ENCODE results near the gene NBEAL2.

- TF ChIP-seq POLR2A (IDR thresholded peaks at IDR 0.05): no peak
- TF ChIP-seq, protein P1, sequence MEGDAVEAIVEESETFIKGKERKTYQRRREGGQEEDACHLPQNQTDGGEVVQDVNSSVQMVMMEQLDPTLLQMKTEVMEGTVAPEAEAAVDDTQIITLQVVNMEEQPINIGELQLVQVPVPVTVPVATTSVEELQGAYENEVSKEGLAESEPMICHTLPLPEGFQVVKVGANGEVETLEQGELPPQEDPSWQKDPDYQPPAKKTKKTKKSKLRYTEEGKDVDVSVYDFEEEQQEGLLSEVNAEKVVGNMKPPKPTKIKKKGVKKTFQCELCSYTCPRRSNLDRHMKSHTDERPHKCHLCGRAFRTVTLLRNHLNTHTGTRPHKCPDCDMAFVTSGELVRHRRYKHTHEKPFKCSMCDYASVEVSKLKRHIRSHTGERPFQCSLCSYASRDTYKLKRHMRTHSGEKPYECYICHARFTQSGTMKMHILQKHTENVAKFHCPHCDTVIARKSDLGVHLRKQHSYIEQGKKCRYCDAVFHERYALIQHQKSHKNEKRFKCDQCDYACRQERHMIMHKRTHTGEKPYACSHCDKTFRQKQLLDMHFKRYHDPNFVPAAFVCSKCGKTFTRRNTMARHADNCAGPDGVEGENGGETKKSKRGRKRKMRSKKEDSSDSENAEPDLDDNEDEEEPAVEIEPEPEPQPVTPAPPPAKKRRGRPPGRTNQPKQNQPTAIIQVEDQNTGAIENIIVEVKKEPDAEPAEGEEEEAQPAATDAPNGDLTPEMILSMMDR (IDR thresholded peaks at IDR 0.05): no peak
Measured at GRCh38 chr3:46935989-46936558, 43.4 kb upstream of the NBEAL2 start.
